Stimulated activated CD8-positive, alpha-beta memory T cell treated with anti-CD3 and anti-CD28 coated beads, Interleukin-15, amount 100 ng/mL, for 24 hours (primary cell): ENCODE results near the gene MACF1.
"Not testable (repeated sequence)": the region's sequence is repeated elsewhere in the genome, so short reads cannot be mapped to it uniquely, and the experiment has no call there.

ENCODE experiments used
- DNase-seq: peaks from one replicate; pipeline ENCODE4 v3.0.0-alpha.2; 2020; ENCODE audit warnings: low read depth

Gene MACF1

DNA sequence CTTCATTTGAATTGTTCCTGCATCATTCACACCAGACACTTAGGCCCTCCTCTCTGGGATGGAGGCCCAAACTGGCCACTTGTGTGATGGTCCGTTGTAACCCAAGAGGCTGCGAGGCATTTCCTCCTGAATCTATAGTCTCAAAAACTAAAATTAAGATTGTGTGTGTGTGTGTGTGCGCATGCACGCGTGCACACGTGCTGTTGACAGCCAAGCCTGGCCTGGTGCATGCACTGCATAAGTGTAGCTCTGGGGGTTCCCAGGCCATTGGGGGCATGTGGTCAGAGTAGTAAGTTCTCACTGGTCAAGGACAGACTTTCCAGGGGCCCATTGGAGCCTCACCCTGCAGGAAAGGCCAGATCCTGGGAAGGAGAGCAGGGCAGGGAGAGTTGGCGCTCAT lies 313.4 kb downstream of the MACF1 start:
- DNase-seq = not testable (repeated sequence)

DNA sequence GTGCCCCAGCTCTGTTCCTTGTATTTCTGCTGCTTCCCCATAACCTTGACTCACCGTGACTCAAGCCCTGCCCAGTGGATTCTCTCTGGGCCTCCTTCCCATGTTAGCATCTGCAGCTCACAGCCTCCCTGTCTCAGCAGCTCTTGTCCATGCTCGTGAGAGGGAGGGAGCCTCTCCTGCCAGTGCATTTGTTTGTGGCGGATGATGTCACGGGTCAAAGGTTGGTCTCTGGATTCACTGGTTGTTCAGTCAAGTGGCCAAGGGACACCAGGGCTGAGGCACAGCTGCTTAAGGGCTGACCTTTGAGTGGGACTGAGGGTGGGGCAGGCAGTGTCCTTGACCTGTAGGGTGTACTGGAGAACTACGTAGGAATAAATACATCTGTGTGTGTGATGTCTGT lies 314.9 kb downstream of the MACF1 start:
- DNase-seq = not testable (repeated sequence)

DNA sequence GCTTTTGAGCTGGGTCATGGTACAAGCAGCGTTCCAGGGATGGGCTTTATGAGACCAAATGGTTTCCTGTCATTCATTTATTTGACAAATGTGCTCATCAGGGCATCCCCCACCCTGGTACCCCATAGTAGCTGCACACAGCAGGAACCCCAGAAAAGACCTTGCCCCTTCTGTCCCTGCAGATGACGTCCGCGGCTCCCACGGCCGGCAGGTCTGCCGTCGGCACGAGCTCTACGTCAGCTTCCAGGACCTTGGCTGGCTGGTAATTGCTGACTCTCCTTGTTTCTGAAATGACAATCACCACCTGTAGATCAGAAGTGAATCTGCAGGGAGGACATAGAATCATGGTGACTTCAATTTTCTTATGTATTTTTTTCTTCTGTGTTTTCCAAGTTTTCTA lies 317.7 kb downstream of the MACF1 start:
- DNase-seq = not testable (repeated sequence)

DNA sequence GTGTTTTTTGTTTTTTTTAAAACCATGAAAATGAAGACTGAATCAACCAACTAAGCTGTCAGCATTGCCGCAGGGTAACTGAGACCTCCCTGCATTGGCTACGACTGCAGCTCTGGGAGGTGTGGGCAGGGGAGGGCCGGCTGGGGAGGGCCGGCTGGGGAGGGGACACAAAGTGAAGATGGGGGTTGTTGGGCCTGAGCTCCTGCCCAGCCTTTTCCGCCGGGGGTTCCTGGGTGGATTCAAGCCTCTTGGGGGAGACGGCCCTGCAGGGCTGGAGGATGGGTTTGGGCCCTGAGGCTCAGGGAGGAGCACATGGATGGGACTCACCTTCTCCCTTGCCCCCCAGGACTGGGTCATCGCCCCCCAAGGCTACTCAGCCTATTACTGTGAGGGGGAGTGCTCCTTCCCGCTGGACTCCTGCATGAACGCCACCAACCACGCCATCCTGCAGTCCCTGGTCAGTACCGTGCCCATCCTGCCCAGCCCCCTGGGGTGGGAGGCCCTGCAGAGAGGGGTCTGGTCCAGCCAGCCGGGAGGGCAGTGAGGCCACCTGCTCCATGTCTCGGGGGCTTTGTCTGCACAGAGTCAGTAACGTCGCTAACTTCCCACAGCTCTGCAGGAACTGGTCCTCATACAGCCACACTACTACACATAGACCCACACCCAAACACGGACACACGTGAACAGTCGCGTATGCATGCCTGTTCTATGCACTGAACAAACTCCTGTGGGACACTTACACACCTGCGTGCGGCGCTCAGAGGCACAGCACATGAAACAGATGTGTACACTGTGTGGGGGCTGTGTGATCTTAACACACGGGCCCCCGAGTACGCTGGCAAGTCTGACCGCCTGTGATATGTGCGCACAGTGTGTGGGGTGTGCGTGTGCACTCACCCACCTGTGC lies 318.4 kb downstream of the MACF1 start:
- DNase-seq = no peak

DNA sequence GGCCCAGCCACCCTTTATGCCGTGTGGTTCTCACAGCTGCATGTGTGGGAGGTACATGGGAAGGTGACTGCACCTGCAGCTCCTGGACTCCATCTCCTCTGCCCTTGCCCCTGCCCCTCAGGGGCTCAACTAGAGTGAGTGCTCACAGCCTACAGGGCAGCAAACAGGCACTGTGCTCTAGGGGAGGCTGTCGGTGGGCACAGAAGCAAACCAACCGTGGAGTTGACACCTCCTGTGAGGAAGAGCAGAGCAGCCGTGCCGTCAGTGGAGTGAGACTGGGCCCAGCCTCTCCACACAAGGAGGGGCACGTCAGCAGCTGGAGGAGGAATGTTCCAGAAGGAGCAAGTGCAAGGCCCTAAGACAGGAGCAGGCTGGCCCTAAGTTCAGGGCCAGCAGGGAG lies 319.7 kb downstream of the MACF1 start:
- DNase-seq = no peak

DNA sequence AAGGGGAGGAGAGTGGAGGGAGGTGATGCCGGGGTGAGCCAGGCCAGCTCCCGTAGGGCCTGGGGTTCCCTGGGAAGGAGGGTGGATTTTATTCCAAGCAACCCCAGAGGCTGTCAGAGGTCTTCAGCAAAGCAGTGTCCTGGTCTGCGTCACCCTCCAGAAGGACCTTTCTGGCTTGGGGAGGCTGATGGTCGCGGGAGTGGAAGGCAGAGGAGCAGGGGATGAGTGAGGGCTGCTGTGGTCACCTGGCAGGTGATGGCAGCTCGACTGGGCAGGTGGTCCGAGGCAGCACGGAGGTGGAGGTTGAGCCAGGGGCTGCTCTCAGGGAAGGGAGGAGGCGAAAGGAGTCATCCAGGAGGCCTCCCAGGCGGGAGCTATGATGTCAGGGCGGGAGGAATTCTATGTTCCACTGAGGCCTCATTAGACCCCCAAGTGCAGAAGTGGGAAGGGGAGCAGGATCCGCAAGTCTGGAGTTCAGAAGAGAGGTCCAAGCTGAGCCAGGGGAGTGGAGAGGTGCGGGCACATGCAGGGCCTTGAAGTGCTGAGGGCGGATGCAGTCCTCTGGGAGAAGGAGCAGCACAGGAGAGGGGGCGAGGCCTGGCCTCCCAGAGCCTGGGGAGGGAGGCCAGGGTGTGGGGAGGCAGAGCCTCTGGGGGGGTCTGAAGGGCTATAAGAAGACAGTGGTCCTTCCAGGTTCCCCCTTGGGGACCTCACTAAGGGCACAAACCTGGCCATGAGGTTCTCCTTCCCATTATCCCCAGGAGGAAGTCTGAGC lies 320.3 kb downstream of the MACF1 start:
- no peak for DNase-seq

DNA sequence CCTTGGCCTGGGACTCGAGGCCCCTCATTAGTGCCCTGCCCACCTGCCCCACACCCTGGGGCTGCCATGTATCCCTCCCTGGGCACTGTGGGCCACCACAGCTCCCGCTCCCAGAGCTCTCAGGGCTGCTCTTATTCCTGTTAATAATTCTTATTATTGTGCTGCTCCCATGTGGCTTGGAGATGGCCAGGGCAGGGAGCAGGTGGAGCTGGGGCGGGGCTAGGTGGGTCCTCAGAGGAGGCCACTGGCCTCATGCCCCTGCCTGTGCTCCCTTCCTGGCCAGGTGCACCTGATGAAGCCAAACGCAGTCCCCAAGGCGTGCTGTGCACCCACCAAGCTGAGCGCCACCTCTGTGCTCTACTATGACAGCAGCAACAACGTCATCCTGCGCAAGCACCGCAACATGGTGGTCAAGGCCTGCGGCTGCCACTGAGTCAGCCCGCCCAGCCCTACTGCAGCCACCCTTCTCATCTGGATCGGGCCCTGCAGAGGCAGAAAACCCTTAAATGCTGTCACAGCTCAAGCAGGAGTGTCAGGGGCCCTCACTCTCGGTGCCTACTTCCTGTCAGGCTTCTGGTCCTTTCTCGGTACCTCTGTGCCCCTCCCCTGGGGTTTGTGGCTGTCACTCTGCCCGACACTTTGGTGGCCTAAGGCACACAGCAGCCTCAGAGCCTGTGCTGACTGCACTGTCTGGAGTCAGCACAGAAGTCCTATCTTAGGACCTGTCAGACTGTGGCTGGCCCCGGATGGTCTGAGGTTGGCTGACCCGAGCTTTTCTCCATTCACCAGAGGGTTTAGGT lies 321.1 kb downstream of the MACF1 start:
- DNase-seq = no peak

DNA sequence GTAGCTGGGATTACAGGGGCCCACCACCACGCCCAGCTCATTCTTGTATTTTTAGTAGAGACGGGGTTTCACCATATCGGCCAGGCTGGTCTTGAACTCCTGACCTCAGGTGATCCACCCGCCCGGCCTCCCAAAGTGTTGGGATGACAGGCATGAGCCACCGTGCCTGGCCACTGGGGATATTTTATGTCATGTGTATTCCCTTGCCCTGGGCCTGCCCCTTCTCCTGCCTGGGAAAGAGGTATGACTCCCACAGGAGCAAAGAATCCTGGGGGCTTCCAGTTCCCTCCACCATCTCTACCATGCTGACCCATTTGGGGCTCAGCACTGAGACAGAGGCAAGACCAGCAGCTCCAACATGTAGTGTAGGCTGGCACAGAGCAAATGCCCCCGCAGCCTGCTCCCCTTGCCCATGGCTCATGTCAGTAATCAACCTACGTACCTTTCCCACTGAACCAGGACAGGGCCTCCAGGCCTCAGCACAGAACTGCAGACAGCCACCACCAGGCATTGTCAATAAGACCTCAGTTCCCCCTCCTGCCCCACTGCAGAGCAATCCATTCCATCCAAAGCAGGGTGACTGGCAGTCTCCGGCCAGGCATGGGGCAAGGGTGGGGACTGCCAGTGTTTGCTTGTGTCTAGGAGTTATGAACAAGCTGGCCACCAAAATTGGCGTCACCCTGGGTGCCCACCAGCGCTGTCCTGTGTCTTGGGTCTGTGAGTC lies 322.1 kb downstream of the MACF1 start:
- DNase-seq = no peak

DNA sequence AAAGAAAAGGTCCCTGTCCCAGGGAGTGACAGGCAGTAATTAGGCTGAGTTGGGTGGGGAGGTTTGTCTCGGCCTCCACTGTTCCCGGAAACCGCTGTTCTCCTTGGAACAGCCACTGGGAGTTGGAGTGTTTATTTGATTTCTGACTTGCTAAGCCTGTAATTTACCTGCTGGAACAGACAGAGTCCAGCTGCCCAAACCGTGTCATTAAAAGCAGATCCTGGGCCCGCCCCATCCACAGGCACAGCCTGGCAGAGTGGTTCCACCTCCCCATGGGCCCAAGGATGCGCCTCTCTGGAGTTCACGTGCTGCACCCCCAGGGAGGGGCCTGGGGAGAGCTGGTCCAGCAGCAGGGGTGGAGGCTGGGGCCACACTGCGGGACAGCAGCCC lies 322.7 kb downstream of the MACF1 start:
- not testable (repeated sequence) for DNase-seq

DNA sequence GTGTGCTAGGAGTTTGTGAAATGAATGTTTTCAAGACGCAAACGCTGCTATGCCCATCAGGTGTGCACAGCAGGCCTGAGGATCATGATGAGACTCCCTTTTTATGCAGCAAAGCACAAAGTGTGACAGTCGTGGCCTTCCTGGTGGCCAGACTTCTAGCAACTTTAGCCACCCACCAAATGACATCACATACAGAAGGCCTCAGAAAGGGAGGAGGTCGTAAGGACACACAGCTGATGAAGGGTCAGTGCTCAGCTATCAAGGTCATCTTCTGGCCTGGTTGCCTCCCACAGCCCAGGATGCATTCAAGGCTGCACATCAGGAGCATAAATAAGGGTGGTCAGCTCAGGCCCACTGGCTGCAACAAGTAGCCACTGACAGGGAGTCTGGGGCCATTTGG lies 323.6 kb downstream of the MACF1 start:
- DNase-seq = no peak

DNA sequence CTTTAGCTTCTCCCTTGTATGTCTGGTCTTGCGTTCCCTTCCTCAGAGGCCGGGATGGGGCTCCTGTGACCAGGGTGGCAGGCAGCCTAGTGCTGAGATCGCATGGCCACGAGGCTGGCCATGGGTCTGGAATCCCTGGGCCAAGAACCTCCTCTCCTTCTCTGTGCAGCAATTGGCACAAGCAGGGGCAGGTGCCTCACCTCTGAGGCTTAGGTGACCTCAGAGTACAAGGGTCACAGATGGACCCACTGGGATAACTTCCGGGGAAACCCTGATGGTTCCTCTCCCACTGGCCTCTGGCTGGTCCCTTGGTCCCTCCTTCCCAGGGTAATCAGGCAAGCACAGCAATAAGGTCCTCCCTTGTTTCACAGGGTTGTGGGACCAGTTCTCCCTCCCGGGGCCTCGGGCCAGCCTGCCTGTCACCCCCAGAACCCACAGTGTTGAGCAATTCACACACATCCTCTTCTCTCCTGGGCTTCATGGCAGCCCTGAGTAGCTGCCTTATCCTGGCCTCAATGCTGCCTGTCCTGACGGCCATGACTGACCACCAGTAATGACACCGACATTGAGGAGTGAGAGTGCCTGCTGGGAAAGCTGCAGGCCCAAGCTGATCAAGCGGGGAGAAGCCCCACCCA lies 325.5 kb downstream of the MACF1 start:
- no peak for DNase-seq

DNA sequence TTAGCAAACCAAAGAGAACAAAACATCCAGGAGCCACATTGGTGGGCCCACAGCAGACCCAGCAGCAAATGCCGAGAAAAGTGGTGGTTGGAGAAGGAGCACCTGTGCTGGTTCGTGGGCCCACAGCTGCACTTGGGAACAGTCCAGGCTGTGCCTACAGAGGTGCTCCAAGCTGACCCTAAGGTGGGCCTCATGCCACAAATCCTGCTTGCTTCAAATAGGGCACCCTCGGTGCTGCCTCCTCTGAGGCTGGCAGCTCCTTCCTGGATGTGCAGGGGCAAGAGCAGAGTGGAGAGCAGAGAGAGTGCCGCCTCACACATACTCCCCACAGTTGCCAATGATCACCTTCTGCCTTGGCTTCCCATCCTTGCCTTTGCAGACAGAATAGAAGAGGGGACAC lies 327.0 kb downstream of the MACF1 start:
- DNase-seq = no peak

DNA sequence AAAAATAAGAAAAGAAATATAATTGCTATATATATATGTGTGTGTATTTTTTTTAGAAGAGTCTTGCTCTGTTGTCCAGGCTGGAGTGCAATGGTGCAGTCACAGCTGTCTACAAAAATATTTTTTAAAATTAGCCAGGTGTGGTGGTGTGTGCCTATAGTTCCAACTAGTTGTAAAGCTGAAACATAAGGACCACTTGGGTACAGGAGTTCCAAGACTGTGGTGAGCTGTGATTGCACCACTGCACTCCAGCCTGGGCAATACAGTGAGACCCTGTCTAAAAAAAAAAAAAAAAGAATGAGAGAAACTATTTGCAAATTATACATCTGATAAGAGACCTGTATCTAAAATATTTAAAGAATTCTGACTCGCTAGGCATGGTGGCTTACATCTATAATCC lies 328.9 kb downstream of the MACF1 start:
- no peak for DNase-seq
